ENCODE results near the gene GRB10.

DNA sequence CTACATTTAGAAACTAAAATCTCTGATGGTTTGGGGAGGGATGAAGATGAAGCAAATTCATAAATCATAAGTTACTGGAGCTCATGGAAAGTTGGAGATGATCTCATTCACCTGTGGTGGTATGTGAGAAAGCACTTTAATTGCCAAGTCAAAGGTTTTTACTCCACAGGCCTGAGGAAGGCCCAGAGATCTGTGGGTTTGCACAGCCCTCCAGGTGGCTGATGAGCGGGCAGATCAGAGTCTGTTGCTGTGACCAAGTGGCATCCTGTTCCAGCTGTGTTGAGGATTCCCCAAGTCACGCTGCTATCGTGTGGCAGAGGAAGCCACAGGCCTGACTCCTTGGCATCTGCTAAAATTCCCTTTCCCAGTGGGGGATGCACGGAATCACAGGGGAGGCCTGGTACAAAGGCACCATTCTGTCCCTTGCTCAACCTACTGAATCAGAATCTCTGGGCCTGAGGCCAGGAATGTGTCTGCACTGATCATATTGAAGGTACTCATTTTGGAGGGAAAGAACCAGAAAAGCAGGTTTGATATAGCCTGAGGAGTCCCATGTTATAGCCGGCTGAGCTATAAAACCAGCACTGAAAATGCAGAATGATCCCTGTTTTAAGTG, 197.8 kb downstream of the GRB10 start:
- TF ChIP-seq, protein P1, sequence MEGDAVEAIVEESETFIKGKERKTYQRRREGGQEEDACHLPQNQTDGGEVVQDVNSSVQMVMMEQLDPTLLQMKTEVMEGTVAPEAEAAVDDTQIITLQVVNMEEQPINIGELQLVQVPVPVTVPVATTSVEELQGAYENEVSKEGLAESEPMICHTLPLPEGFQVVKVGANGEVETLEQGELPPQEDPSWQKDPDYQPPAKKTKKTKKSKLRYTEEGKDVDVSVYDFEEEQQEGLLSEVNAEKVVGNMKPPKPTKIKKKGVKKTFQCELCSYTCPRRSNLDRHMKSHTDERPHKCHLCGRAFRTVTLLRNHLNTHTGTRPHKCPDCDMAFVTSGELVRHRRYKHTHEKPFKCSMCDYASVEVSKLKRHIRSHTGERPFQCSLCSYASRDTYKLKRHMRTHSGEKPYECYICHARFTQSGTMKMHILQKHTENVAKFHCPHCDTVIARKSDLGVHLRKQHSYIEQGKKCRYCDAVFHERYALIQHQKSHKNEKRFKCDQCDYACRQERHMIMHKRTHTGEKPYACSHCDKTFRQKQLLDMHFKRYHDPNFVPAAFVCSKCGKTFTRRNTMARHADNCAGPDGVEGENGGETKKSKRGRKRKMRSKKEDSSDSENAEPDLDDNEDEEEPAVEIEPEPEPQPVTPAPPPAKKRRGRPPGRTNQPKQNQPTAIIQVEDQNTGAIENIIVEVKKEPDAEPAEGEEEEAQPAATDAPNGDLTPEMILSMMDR (conservative IDR thresholded peaks at IDR 0.05) = no peak
- no peak for TF ChIP-seq EZH2 (IDR thresholded peaks at IDR 0.05; ENCODE audit: low read depth)
